HG02943 (cell line): ENCODE data around the gene SYNPO.

Source experiments
- ATAC-seq: cut with Tn5 transposase; IDR thresholded peaks from one replicate; pipeline ENCODE4 v1.9.1; 2021; ENCODE audit warnings: mild to moderate bottlenecking, low read depth, moderate library complexity; ENCODE audit not compliant: unreplicated experiment

Gene SYNPO

DNA sequence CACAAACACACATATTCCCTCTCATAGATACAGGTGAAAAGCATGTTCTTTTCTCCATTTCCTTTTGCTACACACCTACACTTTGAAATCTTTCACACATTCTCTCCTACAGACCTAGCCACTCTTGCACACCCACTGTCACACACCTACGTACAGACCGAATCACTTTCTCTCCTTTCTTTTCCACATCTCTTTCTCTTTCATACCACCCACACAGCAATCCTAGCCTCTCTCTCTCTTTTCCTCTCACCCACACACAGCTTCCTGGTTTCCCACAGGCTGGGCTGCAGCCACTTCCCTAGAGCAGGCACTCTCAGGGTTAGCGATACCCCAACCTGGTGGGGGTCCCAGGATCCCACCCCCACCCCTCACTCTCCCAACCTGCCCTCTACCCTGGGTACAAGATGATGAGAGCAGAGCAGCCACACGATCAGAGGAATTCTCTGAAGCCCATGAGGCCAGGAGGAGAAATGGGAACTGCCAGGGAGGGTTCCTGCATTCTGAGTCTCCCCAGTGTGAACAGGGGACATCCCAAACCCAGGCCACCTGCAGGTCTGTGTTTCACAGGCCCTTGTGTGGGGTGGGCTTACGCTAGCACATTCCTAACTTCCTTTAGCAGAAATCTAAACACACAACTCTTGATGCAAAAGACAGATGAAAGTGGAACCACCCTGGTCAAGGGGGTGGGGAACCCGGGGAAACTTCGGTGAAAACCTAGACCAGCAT is 17.1 kb upstream of the SYNPO start:
- no peak for ATAC-seq

DNA sequence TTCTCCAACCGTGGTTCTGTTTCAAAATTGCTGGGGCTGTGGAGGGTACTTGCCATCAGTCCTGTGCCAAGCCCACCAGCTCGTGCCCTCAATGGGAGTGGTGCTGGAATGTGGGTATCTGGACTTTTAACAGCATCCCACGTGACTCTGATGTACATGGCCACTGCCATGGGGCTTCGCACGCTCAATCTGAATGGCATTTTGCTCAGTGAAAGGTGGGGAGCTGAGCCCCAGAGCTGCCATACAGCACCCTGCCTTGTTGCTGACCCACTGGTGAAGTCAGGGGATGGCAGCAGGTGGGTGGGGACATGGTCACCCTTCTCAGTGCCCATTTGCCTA is 16.6 kb upstream of the SYNPO start:
- ATAC-seq = no peak

DNA sequence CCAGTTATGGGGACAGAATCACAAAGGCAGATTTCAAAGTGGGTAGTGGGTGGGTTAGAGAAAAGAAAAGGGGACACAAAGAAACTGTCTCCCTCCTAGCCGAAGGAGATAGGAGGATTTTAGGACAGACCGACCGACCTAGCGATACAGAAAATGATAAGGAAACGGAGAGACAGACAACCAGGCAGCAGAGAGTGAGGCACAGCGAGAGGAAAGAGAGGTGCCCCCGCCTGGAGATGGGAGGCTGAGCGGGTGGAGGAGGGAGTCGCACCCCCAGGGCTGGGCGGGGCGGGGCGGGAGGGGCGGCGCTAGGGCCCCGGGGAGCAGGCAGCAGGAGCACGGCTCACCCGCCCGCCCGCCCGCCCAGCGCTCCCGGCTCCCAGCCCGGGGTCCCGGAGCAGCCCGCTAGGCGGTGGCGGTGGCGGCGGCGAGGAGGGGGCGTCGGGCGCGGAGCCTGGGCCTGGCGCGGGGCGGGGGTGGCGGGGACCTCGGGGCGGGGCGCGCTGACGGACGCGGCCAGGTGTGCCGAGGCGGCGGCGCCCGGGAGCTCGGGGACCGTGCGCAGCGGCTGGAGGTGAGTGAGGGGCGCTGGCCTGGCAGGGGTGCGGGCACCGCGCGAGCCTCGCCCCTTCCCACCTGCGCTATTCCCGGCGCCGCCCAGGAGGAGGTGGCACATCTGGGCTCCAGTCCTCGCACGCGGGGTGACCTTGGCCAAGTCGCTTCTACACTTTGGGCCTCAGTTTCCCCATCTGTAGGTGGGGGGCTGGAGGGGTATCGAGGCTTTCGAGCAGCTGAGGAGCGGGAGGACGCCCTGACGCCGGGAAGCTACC is 15.9 kb upstream of the SYNPO start:
- peak; percentile 43 for ATAC-seq

DNA sequence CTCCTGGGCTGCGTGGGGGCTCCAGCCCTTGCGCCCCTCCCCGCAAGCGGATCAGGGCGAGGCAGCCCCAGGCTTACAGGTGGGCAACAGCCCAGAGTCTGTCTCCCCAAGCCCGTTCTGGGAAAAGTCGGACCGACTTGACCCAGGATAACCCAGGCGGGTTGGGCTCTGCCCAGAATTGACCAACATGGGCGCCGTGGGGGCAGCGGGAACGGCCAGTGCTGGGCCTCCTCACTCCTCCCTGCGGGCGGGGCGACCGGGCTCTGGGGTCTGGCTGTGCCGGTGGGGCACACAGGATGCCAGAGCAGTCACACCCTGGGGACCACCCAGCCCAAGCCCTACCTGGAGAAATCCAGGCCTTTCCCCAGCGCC is 15.3 kb upstream of the SYNPO start:
- ATAC-seq = no peak

DNA sequence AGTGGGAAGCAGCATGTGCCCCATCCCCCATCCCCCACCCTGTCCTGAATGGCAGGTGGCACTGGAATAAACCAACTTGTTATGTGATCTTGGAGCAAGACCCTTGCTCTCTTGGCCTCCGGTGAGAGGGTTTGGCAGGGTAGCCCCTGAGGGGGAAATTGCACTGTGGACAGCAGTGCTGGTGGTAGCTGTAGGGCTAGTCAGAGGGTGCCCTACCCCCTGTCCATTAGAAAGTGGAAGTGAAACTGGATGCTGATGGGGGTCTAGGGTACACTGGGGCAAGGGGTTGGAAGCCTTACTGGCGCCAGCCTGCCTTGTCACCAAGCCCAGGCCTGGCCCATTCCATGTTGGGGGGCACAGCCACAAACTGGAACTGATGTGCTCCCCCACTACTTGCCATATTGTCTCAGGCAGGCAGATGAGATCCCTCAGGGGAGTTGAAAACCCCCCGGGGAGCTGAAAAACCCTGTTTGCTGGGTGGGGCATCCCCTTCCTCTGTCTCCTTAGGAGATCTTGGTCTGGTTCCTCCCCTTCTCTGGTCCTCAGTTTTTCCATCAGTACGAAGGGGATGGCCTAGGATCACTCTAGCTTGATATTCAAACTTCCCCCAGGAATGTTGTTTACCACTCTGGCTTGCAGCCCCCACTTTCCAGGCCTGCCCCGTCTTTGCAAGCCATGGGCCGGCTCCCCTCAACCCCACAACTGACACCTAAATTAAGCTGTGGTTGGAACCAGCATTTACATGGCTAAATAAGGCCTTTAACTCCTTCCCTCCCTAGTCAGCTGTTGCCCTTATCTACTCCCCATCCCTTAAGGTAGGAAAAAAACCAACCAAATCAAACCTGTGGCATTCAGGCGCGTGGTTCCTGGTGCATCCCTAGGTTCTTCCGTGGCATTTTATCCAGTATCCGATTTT is 14.4 kb upstream of the SYNPO start:
- peak; percentile 39 for ATAC-seq

DNA sequence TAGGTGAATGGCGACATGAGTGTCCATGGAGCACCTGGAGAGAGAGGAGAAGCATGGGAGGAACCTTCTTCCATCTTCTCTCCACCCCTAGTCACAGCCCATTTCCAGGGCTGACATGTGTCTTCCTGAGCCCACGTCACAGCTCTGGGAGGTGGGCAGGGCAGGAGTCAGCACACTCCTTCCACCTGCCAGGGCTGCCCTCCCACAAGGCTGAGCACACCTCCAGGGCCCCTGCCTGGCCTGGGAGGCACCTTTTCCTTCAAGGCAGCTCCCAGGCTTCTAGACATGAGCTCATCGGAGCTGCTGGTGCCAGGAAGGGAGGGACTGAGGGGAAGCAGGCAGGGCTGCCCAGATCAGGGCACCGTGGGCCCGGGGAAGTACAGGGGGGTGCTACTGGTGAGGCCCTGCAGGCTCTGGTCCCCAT is 13.6 kb upstream of the SYNPO start:
- ATAC-seq = no peak

DNA sequence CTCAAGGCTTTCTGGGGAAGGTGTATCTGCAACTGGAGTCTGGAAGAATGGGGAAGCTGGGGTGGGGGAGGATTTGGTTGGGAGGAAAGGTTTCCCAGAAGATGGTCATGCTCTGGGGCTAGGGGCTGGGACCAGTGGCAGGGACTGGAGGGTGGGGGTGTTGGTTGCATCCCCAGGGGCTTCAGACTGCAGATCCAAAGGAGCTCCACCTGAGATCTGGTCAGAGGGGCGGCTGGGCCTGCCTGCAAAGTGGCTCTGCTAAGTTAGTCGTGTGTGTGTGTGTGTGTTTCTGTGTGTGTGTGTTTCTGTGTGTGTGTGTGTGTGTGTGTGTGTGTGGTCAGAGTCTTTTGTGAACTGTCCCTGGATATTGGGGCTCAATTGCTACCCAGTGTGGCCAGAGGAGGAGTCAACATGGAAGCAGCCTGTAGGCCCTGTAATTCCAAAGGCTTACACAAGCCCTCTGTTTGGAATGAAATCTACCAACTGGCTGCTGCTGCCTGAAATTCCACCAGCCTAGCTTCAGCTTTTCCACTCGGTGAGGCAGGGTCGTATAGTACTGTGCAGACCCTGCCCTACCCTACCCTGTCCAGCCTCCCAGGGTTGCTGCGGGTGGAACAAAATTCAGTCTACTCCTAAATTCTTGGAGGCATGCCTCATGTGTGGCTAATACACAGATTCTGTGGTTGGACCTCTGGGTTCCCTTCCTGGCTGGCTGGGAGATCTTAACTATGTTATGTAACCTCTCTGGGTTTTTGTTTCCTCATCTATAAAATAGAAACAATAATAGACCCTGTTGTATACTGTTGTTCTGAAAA is 12.5 kb upstream of the SYNPO start:
- ATAC-seq = no peak

DNA sequence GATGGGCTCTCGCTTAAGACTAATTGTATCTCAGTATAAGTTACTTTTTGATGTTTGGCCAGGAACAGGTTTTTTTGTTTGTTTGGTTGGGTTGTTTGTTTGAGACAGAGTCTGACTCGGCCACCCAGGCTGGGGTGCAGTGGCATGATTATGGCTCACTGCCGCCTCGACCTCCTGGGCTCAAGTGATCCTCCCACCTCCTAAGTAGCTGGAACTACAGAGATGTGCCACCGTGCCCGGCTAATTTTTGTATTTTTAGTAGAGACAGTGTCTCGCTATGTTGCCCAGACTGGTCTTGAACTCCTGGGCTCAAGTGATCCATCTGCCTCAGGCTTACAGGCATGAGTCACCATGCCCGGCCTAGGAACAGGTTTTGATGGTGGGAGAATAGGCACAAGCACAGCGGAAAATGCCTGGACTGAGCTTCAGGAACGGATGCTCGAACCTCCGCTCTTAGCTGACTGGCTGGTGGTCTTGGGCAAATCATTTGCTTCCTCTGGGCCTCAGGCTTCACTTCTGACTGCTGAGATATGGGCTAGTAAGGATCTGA is 11.4 kb upstream of the SYNPO start:
- ATAC-seq = no peak

DNA sequence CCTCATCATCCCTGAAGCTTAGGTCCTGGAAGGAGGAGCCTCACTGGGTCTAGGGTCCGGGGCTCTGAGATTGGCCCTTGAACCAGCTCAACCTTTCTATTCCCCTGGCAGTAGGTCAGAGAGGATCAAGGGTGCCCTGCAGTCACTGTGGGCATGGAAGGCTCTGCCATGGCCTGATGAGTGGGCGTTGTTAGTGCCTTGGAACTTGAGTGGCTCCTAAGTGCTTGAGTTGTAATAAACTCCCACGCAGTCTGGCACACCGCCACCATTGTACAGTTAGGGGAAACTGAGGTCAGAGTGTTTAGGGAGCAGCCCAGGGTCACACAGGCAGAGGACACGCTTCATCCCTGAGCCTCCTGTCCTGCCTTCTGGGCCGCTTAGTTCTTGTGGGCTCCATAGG is 10.4 kb upstream of the SYNPO start:
- ATAC-seq = no peak

DNA sequence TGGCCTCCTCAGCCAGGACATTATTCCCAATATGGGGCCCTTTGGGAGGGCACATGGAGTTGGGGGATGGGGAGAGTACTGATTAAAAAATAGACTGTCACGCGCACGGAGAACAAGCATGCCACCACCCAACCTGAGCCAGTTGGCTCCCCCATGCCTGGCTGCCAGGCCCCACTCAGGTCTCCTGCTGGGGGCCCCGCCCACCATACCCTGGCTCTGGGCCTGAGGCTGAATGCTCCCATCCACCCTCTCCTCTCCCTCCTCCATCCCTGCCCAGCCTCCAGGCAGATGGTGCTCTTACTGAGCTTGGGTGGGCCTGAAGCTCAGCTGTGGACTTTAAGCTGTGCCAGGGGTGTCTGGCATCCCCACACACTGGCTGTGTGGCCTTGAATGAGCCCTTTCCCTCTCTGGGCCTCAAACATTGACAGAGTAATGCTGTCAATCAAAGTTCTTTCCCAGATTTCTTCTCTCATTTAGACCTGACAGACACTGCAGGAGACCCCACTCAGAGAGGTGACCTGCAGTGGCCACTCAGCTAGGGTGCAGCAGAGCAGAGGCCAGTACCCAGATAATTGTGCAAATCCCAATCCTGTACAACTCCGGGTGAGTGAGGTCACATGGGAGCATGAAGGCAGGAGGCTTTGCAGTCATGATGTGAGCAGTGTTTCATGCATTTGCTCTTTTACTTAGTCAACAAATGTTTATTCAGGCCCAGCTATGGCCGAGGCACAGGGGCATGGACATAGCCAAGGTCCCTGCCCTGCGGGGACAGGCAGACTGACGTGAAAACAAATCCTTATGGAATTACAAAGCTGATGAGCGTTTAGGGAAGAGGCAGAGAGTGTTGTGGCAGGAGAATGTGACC is 9.8 kb upstream of the SYNPO start:
- ATAC-seq = no peak

DNA sequence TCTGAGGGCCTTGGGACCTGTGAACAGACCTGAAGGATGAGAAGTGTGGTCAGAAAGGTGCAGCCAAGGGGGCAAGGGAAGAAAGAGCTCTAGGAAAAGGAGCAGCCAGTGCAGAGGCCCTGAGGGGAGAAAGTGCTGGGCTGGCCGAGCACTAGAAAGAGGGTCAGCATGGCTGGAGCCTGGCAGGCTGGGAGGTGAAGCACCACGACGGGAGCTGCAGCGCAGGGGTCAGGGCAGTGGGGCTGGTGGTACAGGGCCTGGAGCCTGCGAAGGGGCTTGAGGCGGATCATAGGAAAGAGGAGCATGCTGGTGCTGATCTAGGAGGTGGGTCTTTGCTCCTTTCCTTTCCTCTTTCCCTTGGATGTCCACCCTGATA is 9.1 kb upstream of the SYNPO start:
- no peak for ATAC-seq

DNA sequence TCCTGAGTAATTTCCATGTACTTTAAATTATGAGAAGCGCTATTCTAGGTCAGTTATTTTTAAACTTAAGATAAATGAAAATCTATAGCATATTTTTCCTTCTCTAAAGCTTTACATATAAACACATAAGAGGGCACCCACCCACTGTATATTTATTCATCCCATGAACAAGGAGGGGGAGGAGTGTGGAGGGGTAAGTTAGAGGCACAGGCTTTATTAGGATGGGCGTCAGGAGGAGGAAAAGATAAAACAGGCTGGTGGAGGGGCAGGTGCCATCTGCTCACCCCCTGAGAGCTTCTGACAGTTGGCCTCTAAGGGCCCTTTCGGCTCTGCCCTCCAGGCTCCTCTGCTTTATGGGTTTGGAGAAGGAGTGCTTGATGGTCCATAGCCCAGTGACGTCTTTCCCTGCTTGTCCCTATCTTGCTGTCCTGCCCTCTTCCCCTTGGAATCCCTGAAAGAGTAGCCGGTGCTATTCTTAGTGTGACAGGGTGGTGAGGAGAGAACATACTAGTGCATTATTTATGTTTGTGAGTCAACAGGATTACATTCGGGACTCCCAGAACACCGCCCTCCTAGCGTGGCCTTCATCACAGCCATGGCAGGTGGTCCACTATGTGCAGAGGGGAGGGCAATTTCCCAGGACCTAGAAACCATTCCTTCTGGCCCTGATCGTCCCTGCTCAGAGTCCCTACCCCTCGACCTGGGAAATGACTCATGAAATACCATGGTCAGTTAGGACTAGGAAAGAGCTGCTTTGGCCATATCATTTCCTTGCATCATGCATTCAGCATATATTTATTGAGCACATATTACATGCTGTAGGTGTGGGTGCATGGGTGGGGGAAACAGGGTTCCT is 7.9 kb upstream of the SYNPO start:
- no peak for ATAC-seq

DNA sequence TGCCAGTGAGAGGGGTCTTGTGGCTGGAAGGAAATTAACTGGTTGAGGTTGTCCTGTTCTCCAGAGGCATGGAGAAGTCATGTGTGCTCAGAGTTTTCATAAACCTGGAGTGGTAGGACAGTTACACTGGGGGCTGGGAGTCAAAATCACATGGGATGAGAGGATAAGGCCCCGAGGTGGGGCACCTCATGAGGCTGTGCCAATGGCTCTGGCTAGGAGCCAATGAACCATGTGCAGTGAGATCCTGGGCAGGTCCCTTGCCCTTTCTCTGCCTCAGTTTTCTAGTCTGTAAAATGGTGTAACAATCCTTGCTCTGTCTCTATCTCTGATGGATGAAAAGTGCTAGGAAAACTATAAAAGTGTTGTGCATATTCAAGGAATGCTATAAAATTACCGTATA is 7.0 kb upstream of the SYNPO start:
- ATAC-seq = no peak

DNA sequence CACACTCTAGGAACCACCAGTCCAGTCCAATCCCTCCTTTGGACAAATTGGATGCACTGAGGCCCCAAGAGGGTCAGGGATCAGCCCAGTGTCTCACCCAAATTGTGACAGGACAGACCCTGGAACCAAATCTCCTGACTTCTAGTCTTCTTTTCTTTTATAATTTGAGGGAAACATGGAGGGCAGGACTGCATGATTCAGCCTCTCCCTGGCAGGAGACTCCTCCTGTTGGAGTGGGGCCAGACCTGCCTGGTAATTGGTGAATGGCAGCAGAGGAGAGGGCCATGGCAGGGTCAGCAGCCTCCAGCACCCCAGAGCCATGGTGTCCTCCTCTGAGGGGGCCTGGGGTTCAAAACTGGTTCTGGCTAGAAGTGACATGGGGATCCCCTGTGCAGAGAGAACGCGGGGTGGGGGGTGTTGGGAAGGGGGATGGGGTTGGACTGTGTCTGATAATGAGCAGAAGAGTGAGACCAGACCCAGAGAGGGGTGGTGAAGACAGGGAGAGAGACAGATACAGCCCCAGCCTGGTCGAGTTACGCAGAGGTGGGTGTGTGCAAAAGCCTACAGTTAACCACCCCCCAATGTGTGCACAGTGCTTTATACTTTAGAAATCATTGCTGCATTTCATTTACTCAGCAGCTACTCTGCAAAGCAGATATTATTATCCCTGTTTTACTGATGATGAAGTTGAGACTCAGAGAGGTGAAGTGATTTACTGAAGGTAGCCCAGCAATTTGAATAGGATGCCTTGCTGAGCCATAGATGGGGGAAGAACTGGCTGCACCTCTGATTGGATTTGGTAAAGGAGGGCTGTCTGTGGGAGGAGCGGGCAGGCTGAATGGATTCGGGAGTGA is 3.8 kb upstream of the SYNPO start:
- ATAC-seq = no peak

DNA sequence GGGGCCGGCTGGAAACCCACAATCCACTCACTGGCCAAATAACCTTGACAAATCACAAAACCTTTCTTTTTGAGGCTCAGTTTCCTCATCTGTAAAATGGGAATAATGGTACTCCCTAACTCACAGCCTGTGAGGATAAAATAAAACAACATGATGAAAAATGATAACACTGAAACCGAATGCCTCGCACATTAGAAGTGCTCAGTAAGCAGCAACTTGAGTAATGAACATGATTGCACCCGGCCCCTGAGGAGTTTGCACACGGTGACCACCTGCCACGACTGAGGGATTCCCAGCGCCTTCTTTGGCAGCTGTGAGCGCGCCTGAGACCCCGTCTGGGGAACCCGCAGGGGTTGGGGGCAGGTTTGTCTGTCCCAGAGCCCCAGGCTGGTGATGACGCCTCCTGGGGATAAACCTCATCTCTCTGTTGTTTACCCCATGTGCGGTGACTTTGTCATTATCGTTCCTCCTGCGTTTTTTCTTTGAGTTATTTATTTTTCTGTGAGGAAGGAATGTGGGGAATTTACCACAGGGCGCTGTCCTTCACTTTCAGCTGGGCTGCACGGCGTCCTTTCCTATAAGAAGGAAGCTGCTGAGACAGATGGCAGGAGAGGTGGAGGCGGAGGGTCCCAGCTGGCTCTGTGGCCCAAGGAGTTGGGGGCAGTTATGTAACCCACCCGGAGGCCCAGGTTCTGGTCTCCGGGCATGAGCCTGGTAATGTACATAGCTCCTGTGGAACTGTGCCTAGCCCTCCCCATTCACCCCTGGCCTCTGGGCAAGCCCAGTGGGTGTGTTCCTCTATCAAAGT is 3.0 kb upstream of the SYNPO start:
- ATAC-seq = no peak

DNA sequence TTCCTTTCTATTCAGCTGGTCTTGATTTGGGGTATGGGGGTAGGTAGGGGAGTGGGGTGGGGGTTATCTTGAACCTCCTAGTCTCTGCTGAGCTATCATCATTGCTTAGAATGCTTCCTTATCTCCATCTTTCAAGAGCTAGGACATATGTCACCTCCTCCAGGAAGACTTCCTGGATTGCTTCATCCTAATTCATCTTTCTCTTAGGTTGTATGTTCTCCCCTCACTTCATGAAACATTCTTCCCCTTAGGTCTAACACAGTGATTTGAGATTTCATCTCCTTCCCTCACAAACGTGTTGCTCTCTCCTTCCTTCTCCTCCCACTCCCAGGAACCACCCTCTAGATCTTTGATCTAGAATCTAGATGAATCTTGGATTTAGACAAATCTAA is 2.4 kb upstream of the SYNPO start:
- no peak for ATAC-seq
